ENCODE results near the gene GRIN2D.
A peak's percentile ranks its signal among the peaks of the same experiment; 100 is the strongest.
"Not testable (repeated sequence)": the region's sequence is repeated elsewhere in the genome, so short reads cannot be mapped to it uniquely, and the experiment has no call there.

The GRIN2D gene

GRCh38 chr19:48367855-48368254 is 25.6 kb upstream of the GRIN2D start:
- no peak overlapping the region for H3K4me3 ChIP-seq
- H3K9ac ChIP-seq = peak overlapping the region in 4 of 11 experiments; percentile 33 to 54 (median 42); a peak in 8 of 22 replicates
- H3K4me2 ChIP-seq = peak overlapping the region in 6 of 11 experiments; percentile 68 to 85 (median 79); a peak in 11 of 22 replicates
- H3K4me1 ChIP-seq = peaks cover 20 to 83% (median 67%) of the 10 kb centered on the region in 10 experiments
- H3K9me3 ChIP-seq (replicated peaks in 1 of 11) = no peaks in the 10 kb centered on the region
- no peaks in the 10 kb centered on the region for H3K27me3 ChIP-seq
- no peaks in the 10 kb centered on the region for H4K20me1 ChIP-seq
- no peaks in the 10 kb centered on the region for H3K36me3 ChIP-seq
- H3K27ac ChIP-seq = peak overlapping the region in 6 of 11 experiments; percentile 5 to 73 (median 64); a peak in 8 of 22 replicates
- TF ChIP-seq Cebpa-rat (IDR thresholded peaks at IDR 0.05) = no peak

GRCh38 chr19:48368936-48369335 is 24.5 kb upstream of the GRIN2D start:
- H3K36me3 ChIP-seq = no peaks in the 10 kb centered on the region
- H3K4me1 ChIP-seq = peaks cover 15 to 87% (median 72%) of the 10 kb centered on the region in 10 experiments
- H4K20me1 ChIP-seq = no peaks in the 10 kb centered on the region
- no peak for TF ChIP-seq Cebpa-rat (IDR thresholded peaks at IDR 0.05)
- peak overlapping the region in 9 of 11 experiments; percentile 46 to 73 (median 70); a peak in 17 of 22 replicates for H3K27ac ChIP-seq
- peak overlapping the region; percentile 67 to 87 (median 76) for H3K4me2 ChIP-seq
- no peaks in the 10 kb centered on the region for H3K9me3 ChIP-seq (replicated peaks in 1 of 11)
- H3K4me3 ChIP-seq = no peak overlapping the region
- H3K27me3 ChIP-seq = no peaks in the 10 kb centered on the region
- H3K9ac ChIP-seq = peak overlapping the region in 10 of 11 experiments; percentile 18 to 66 (median 54); a peak in 15 of 22 replicates

- peaks cover 10 to 89% (median 76%) of the 10 kb centered on the region in 10 experiments; a peak in 19 of 20 replicates for H3K4me1 ChIP-seq
- H3K27ac ChIP-seq = no peak overlapping the region
- no peak overlapping the region for H3K9ac ChIP-seq
- H3K9me3 ChIP-seq (replicated peaks in 1 of 11) = no peaks in the 10 kb centered on the region
- no peak for TF ChIP-seq Cebpa-rat (IDR thresholded peaks at IDR 0.05)
- H3K4me2 ChIP-seq = no peak overlapping the region; a peak in 1 of 22 replicates
- no peaks in the 10 kb centered on the region for H4K20me1 ChIP-seq
- H3K27me3 ChIP-seq = no peaks in the 10 kb centered on the region
- no peaks in the 10 kb centered on the region for H3K36me3 ChIP-seq
- no peak overlapping the region for H3K4me3 ChIP-seq
Observed at GRCh38 chr19:48370955-48371354, 22.5 kb upstream of the GRIN2D start.

- no peak overlapping the region; a peak in 1 of 22 replicates for H3K9ac ChIP-seq
- no peaks in the 10 kb centered on the region for H3K9me3 ChIP-seq (replicated peaks in 1 of 11)
- H3K4me1 ChIP-seq = peaks cover 10 to 89% (median 77%) of the 10 kb centered on the region in 10 experiments; a peak in 19 of 20 replicates
- no peak overlapping the region for H3K27ac ChIP-seq
- H3K4me2 ChIP-seq = no peak overlapping the region
- no peaks in the 10 kb centered on the region for H3K27me3 ChIP-seq
- H4K20me1 ChIP-seq = no peaks in the 10 kb centered on the region
- no peak overlapping the region for H3K4me3 ChIP-seq
- H3K36me3 ChIP-seq = no peaks in the 10 kb centered on the region
- no peak for TF ChIP-seq Cebpa-rat (IDR thresholded peaks at IDR 0.05)
Observed at GRCh38 chr19:48371367-48371766, 22.1 kb upstream of the GRIN2D start.

- not testable (repeated sequence) for H3K27ac ChIP-seq; H3K9me3 ChIP-seq (replicated peaks in 1 of 11); H4K20me1 ChIP-seq; H3K4me3 ChIP-seq; H3K27me3 ChIP-seq; H3K9ac ChIP-seq; H3K36me3 ChIP-seq
- Histone ChIP-seq H3K4me2 (peak overlapping the region in 1 of 11 experiments; percentile 86; a peak in 1 of 22 replicates), H3K4me1 (peaks cover 10 to 89% (median 79%) of the 10 kb centered on the region in 10 experiments; a peak in 19 of 20 replicates)
Observed at GRCh38 chr19:48371771-48372170, 21.7 kb upstream of the GRIN2D start.

GRCh38 chr19:48372904-48373303 is 20.6 kb upstream of the GRIN2D start:
- H3K27me3 ChIP-seq = no peaks in the 10 kb centered on the region
- H3K4me3 ChIP-seq = no peak overlapping the region
- H4K20me1 ChIP-seq = no peaks in the 10 kb centered on the region
- peak overlapping the region in 7 of 11 experiments; percentile 29 to 57 (median 39); a peak in 13 of 22 replicates for H3K27ac ChIP-seq
- H3K4me2 ChIP-seq = peak overlapping the region in 10 of 11 experiments; percentile 3 to 96 (median 55); a peak in 19 of 22 replicates
- TF ChIP-seq Cebpa-rat (IDR thresholded peaks at IDR 0.05) = no peak
- no peaks in the 10 kb centered on the region for H3K36me3 ChIP-seq
- no peaks in the 10 kb centered on the region for H3K9me3 ChIP-seq (replicated peaks in 1 of 11)
- H3K9ac ChIP-seq = peak overlapping the region in 7 of 11 experiments; percentile 11 to 47 (median 46); a peak in 10 of 22 replicates
- H3K4me1 ChIP-seq = peaks cover 10 to 89% (median 81%) of the 10 kb centered on the region in 10 experiments

GRCh38 chr19:48373567-48373966 is 19.9 kb upstream of the GRIN2D start:
- Histone ChIP-seq H3K27me3 (no peaks in the 10 kb centered on the region), H4K20me1 (no peaks in the 10 kb centered on the region), H3K36me3 (no peaks in the 10 kb centered on the region), H3K4me2 (peak overlapping the region in 8 of 11 experiments; percentile 3 to 96 (median 71); a peak in 16 of 22 replicates), H3K27ac (peak overlapping the region in 7 of 11 experiments; percentile 29 to 57 (median 39); a peak in 10 of 22 replicates), H3K4me1 (peaks cover 16 to 88% (median 81%) of the 10 kb centered on the region in 10 experiments), H3K9me3 (replicated peaks in 1 of 11) (no peaks in the 10 kb centered on the region), H3K4me3 (no peak overlapping the region), H3K9ac (peak overlapping the region in 6 of 11 experiments; percentile 11 to 47 (median 46); a peak in 8 of 22 replicates)
- no peak for TF ChIP-seq Cebpa-rat (IDR thresholded peaks at IDR 0.05)

- peak overlapping the region; percentile 22 to 88 (median 48); a peak in 16 of 22 replicates for H3K4me2 ChIP-seq
- no peak overlapping the region; a peak in 1 of 22 replicates for H3K9ac ChIP-seq
- H3K27me3 ChIP-seq = no peaks in the 10 kb centered on the region
- H3K9me3 ChIP-seq (replicated peaks in 1 of 11) = no peaks in the 10 kb centered on the region
- H4K20me1 ChIP-seq = peaks cover 0 to 3% (median 0%) of the 10 kb centered on the region in 11 experiments; a peak in 2 of 22 replicates
- peak overlapping the region in 2 of 11 experiments; percentile 24 to 26; a peak in 3 of 22 replicates for H3K27ac ChIP-seq
- no peak for TF ChIP-seq Cebpa-rat (IDR thresholded peaks at IDR 0.05)
- H3K36me3 ChIP-seq = peaks cover 23 to 33% (median 27%) of the 10 kb centered on the region in 11 experiments
- H3K4me1 ChIP-seq = peaks cover 19 to 71% (median 59%) of the 10 kb centered on the region in 10 experiments
- no peak overlapping the region for H3K4me3 ChIP-seq
Observed at GRCh38 chr19:48378194-48378570, 15.3 kb upstream of the GRIN2D start.

GRCh38 chr19:48379058-48379457 is 14.4 kb upstream of the GRIN2D start:
- TF ChIP-seq Cebpa-rat (IDR thresholded peaks at IDR 0.05) = no peak
- H3K9ac ChIP-seq = no peak overlapping the region
- H3K27ac ChIP-seq = no peak overlapping the region
- peaks cover 19 to 64% (median 50%) of the 10 kb centered on the region in 10 experiments for H3K4me1 ChIP-seq
- H3K4me3 ChIP-seq = no peak overlapping the region
- no peaks in the 10 kb centered on the region for H3K9me3 ChIP-seq (replicated peaks in 1 of 11)
- H3K36me3 ChIP-seq = peaks cover 31 to 42% (median 36%) of the 10 kb centered on the region in 11 experiments
- H3K4me2 ChIP-seq = peak overlapping the region in 4 of 11 experiments; percentile 22 to 56 (median 29); a peak in 6 of 22 replicates
- H4K20me1 ChIP-seq = peaks cover 0 to 12% (median 0%) of the 10 kb centered on the region in 11 experiments; a peak in 3 of 22 replicates
- H3K27me3 ChIP-seq = no peaks in the 10 kb centered on the region

All from BLaER1 treated with 17β-estradiol and CSF1 and Interleukin-3, amounts not matched to agents 10 nM and 100 nM (cell line).